Glutamatergic neuron (in vitro differentiated cells): ENCODE measurements around the gene HAPLN1. TPM values are rescaled to one million over a fixed set of nuclear protein-coding genes. Genes with fewer than 3 reads are reported as not detected.

Source experiments
- DNase-seq: peaks from one replicate; pipeline ENCODE4 v3.0.0; 2022
- H3K27ac Mint-ChIP-seq: one replicate; pipeline ENCODE4 v1.8.0; 2020; ENCODE audit warnings: mild to moderate bottlenecking, mixed read lengths, inconsistent platforms; ENCODE audit not compliant: unreplicated experiment
- H3K27me3 Mint-ChIP-seq: one replicate; pipeline ENCODE4 v1.8.0; 2020; ENCODE audit warnings: mild to moderate bottlenecking, moderate library complexity, mixed read lengths, inconsistent platforms; ENCODE audit not compliant: unreplicated experiment
- H3K36me3 Mint-ChIP-seq: one replicate; pipeline ENCODE4 v1.8.0; 2020; ENCODE audit warnings: mild to moderate bottlenecking, mixed read lengths, inconsistent platforms; ENCODE audit not compliant: unreplicated experiment
- H3K4me1 Mint-ChIP-seq: one replicate; pipeline ENCODE4 v1.8.0; 2020; ENCODE audit warnings: mild to moderate bottlenecking, low read depth, mixed read lengths, inconsistent platforms; ENCODE audit not compliant: unreplicated experiment
- H3K4me3 Mint-ChIP-seq: one replicate; pipeline ENCODE4 v1.8.0; 2020; ENCODE audit warnings: mild to moderate bottlenecking, mixed read lengths, inconsistent platforms; ENCODE audit not compliant: unreplicated experiment
- H3K9me3 Mint-ChIP-seq: one replicate; pipeline ENCODE4 v1.8.0; 2020; ENCODE audit warnings: mild to moderate bottlenecking, moderate library complexity, mixed read lengths, inconsistent platforms; ENCODE audit not compliant: unreplicated experiment
- CTCF ChIP-seq: fragments of 200-600 bp; sonication (generic); IDR thresholded peaks from one replicate; pipeline ENCODE4 v1.5.0; 2021; ENCODE audit not compliant: partially characterized antibody, unreplicated experiment
- total RNA-seq: library from RNA; stranded (reverse); fragmentation: NEBNext Ultra II Directional; extraction: Animal tissue kit (Norgen Biotek cat#: 25700); gene quantifications from one replicate; pipeline ENCODE4 v1.2.1, GENCODE V29; 2021; ENCODE audit not compliant: unreplicated experiment

HAPLN1 gene
- total RNA-seq, 1 donor from 2014 or later: 2.9 TPM

DNA sequence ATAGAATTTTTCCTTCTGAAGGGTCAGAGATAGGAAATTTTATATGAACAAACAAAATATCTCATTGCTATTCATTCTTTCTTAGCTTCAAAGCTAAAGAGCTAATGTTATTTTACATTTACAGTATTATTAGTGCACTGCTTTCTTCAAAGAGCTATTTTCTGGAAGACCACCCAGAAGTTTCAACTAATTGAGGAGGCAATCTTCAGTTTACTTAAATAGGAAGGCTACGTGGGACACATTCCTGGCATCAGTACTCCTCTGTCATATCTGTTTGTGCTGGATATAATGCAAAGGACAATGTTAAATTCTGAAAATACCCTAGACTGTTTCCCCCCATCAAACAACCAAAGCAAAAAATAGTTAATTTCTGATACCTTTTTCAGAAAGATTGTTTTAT lies 30.8 kb downstream of the HAPLN1 start:
- Mint-ChIP-seq H3K36me3 (peaks cover 5% of the 10 kb centered on the region), H3K27me3 (no peaks in the 10 kb centered on the region), H3K9me3 (no peaks in the 10 kb centered on the region), H3K4me3 (no peak overlapping the region), H3K4me1 (no peaks in the 10 kb centered on the region), H3K27ac (no peak overlapping the region)
- no peak for TF ChIP-seq CTCF
- DNase-seq: no peak

DNA sequence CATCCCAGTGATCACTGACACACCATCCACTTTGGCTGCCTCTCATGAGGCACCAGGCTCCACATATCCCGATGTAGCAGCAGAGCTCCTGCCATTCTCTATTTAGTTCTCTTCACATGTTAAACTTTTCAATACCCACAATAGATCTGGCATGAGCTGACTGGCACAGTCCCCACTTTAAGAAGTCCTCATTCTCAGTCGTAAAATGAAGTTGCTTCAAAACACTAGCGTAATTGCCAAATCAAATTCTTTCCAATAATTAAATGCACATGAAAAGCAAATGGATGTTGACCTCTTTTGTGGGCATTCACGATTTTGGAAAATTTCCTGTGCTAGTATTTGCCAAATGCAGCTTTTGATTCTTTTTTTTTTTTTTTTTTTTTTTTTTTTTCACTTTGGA lies 32.4 kb downstream of the HAPLN1 start:
- no peak for TF ChIP-seq CTCF
- Mint-ChIP-seq H3K4me1 (peaks cover 2% of the 10 kb centered on the region), H3K4me3 (no peak overlapping the region), H3K36me3 (peaks cover 5% of the 10 kb centered on the region), H3K27me3 (no peaks in the 10 kb centered on the region), H3K27ac (no peak overlapping the region), H3K9me3 (no peaks in the 10 kb centered on the region)
- no peak for DNase-seq

- Mint-ChIP-seq H3K36me3 (peaks cover 5% of the 10 kb centered on the region), H3K4me1 (peaks cover 2% of the 10 kb centered on the region), H3K27me3 (no peaks in the 10 kb centered on the region), H3K9me3 (no peaks in the 10 kb centered on the region), H3K27ac (no peak overlapping the region), H3K4me3 (no peak overlapping the region)
- TF ChIP-seq CTCF: no peak
- DNase-seq: no peak
These were observed 33.5 kb downstream of the HAPLN1 start for GRCh38 chr5:83687124-83687619.

DNA sequence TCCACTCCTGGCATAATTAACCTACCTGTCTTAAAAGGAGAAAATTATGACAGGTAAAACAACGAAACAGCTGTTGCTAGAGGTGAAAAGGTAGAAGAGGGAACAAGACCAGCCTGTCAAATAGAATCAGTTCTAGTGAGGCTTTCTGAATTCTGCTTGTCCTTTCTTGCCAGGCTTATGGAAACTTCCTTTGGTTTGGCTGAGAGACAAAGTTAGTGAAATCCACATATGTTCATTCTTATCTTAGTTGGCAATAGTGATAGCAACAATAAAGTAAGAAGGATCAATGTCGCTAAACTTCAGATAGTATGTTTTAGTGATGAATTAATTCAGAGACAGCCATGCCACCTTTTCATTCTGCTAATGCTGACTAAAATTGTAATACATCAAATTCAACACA lies 34.4 kb downstream of the HAPLN1 start:
- Mint-ChIP-seq H3K4me3 (no peak overlapping the region), H3K27me3 (no peaks in the 10 kb centered on the region), H3K4me1 (peaks cover 2% of the 10 kb centered on the region), H3K9me3 (no peaks in the 10 kb centered on the region), H3K27ac (no peak overlapping the region), H3K36me3 (no peaks in the 10 kb centered on the region)
- no peak for DNase-seq
- no peak for TF ChIP-seq CTCF

DNA sequence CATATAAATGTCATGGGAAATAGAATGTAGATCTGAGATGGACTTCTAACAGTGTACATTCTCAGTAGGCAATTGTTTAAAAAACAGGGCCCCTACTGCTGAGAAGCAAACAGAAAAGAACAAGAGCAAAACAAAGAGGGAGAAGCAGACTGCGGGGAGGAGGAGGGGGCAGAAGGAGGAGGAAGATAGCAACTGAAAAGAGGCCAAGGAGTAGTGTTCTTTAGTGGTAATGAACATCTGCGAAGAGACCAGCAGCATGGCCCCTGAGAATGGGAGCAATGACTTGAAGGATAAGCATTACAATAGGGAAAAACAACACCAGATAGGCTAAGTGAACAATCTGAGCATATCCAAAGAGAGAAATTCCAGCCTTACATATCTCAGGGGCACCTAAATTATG lies 36.8 kb downstream of the HAPLN1 start:
- Mint-ChIP-seq H3K4me3 (no peak overlapping the region), H3K9me3 (no peaks in the 10 kb centered on the region), H3K27me3 (no peaks in the 10 kb centered on the region), H3K27ac (no peak overlapping the region), H3K36me3 (no peaks in the 10 kb centered on the region), H3K4me1 (peaks cover 2% of the 10 kb centered on the region)
- no peak for TF ChIP-seq CTCF
- no peak for DNase-seq
